ENCODE data around the gene RAG1.

The RAG1 gene

GRCh38 chr11:36586543-36586942 is 18.7 kb downstream of the RAG1 start:
- Histone ChIP-seq H3K4me2 (ENCODE audit: low read depth, low read length, poor library complexity, severe bottlenecking) (no peak overlapping the region), H3K4me1 (ENCODE audit: insufficient read depth, low read length, poor library complexity, severe bottlenecking) (no peaks in the 10 kb centered on the region), H3K4me3 (ENCODE audit: low read length, poor library complexity, severe bottlenecking) (no peak overlapping the region), H3F3A (ENCODE audit: low read depth) (no peaks in the 10 kb centered on the region), H3K9me2 (replicated peaks; ENCODE audit: low read depth, low read length) (no peaks in the 10 kb centered on the region), H4K20me1 (ENCODE audit: insufficient read depth, low read length, poor library complexity, severe bottlenecking) (no peaks in the 10 kb centered on the region), H3K27me3 (ENCODE audit: insufficient read depth, low read length, poor library complexity, severe bottlenecking) (no peaks in the 10 kb centered on the region), H3K9me3 (ENCODE audit: insufficient read depth, low read depth, low read length) (peaks cover 6% of the 10 kb centered on the region; the same call in 1 of the 2 replicates), H3K79me2 (ENCODE audit: insufficient read depth, low read length) (no peaks in the 10 kb centered on the region), H3K36me3 (ENCODE audit: insufficient read depth, low read length) (no peaks in the 10 kb centered on the region), H3K9ac (ENCODE audit: low read depth, low read length, poor library complexity, severe bottlenecking) (no peak overlapping the region), H2AFZ (ENCODE audit: low read length) (no peak overlapping the region)
- no peak for TF ChIP-seq EZH2phosphoT487 (IDR thresholded peaks at IDR 0.05; ENCODE audit: borderline replicate concordance)
- TF ChIP-seq CTCF (conservative IDR thresholded peaks at IDR 0.05; ENCODE audit: low read length), result no peak

- Histone ChIP-seq H3K36me3 (ENCODE audit: insufficient read depth, low read length) (no peaks in the 10 kb centered on the region), H3K4me2 (ENCODE audit: low read depth, low read length, poor library complexity, severe bottlenecking) (no peak overlapping the region), H3K4me3 (ENCODE audit: low read length, poor library complexity, severe bottlenecking) (no peak overlapping the region), H2AFZ (ENCODE audit: low read length) (no peak overlapping the region), H4K20me1 (ENCODE audit: insufficient read depth, low read length, poor library complexity, severe bottlenecking) (no peaks in the 10 kb centered on the region), H3K4me1 (ENCODE audit: insufficient read depth, low read length, poor library complexity, severe bottlenecking) (no peaks in the 10 kb centered on the region), H3F3A (ENCODE audit: low read depth) (no peaks in the 10 kb centered on the region; the same call in 1 of the 2 replicates), H3K27me3 (ENCODE audit: insufficient read depth, low read length, poor library complexity, severe bottlenecking) (no peaks in the 10 kb centered on the region), H3K79me2 (ENCODE audit: insufficient read depth, low read length) (no peaks in the 10 kb centered on the region), H3K9me2 (replicated peaks; ENCODE audit: low read depth, low read length) (no peaks in the 10 kb centered on the region), H3K9me3 (ENCODE audit: insufficient read depth, low read depth, low read length) (no peaks in the 10 kb centered on the region), H3K9ac (ENCODE audit: low read depth, low read length, poor library complexity, severe bottlenecking) (no peak overlapping the region)
- TF ChIP-seq CTCF (conservative IDR thresholded peaks at IDR 0.05; ENCODE audit: low read length), result no peak
- no peak for TF ChIP-seq EZH2phosphoT487 (IDR thresholded peaks at IDR 0.05; ENCODE audit: borderline replicate concordance)
Measured at GRCh38 chr11:36588099-36588498, 20.3 kb downstream of the RAG1 start.

GRCh38 chr11:36590513-36590912 is 22.7 kb downstream of the RAG1 start:
- H3K36me3 ChIP-seq (ENCODE audit: insufficient read depth, low read length), result no peaks in the 10 kb centered on the region
- no peaks in the 10 kb centered on the region for H3K4me1 ChIP-seq (ENCODE audit: insufficient read depth, low read length, poor library complexity, severe bottlenecking)
- no peaks in the 10 kb centered on the region for H3K9me3 ChIP-seq (ENCODE audit: insufficient read depth, low read depth, low read length)
- H3K79me2 ChIP-seq (ENCODE audit: insufficient read depth, low read length), result peaks cover 6% of the 10 kb centered on the region; the same call in 1 of the 2 replicates
- H3K27me3 ChIP-seq (ENCODE audit: insufficient read depth, low read length, poor library complexity, severe bottlenecking), result no peaks in the 10 kb centered on the region
- H3K4me3 ChIP-seq (ENCODE audit: low read length, poor library complexity, severe bottlenecking), result no peak overlapping the region
- no peaks in the 10 kb centered on the region for H4K20me1 ChIP-seq (ENCODE audit: insufficient read depth, low read length, poor library complexity, severe bottlenecking)
- no peak overlapping the region for H3K9ac ChIP-seq (ENCODE audit: low read depth, low read length, poor library complexity, severe bottlenecking)
- H3F3A ChIP-seq (ENCODE audit: low read depth), result no peaks in the 10 kb centered on the region; the same call in 1 of the 2 replicates
- TF ChIP-seq CTCF (conservative IDR thresholded peaks at IDR 0.05; ENCODE audit: low read length) (no peak), EZH2phosphoT487 (IDR thresholded peaks at IDR 0.05; ENCODE audit: borderline replicate concordance) (no peak)
- H3K9me2 ChIP-seq (replicated peaks; ENCODE audit: low read depth, low read length), result no peaks in the 10 kb centered on the region
- H2AFZ ChIP-seq (ENCODE audit: low read length), result no peak overlapping the region
- no peak overlapping the region for H3K4me2 ChIP-seq (ENCODE audit: low read depth, low read length, poor library complexity, severe bottlenecking)
